Measurements from ENCODE around the gene PLK4.
"Not testable (repeated sequence)": the region's sequence is repeated elsewhere in the genome, so short reads cannot be mapped to it uniquely, and the experiment has no call there.

Gene PLK4

GRCh38 chr4:127880763-127881562 is at the start of gene PLK4:
Gene PLK4, plus strand, starts transcription at chr4:127880893. Its CDS starts 242 bp downstream, at chr4:127881135.
- peak; percentile 98 for DNase-seq

DNA sequence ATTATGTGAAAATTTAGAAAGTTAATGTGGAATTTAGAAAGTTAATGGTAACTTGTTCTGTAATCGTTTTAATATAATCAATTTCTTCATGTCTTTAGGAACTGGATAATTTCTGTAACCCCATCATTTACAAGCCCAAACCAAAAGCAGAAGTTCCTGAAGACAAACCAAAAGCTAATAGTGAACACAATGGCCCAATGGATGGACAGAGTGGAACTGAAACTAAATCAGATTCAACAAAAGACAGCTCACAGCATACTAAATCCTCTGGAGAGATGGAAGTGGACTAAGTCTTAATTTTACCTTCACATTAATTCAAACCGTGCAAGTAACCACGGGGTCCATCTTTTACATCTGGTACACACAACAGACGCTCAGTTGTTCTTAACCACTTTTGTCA is 48.1 kb upstream of the PLK4 start:
- no peak for DNase-seq

DNA sequence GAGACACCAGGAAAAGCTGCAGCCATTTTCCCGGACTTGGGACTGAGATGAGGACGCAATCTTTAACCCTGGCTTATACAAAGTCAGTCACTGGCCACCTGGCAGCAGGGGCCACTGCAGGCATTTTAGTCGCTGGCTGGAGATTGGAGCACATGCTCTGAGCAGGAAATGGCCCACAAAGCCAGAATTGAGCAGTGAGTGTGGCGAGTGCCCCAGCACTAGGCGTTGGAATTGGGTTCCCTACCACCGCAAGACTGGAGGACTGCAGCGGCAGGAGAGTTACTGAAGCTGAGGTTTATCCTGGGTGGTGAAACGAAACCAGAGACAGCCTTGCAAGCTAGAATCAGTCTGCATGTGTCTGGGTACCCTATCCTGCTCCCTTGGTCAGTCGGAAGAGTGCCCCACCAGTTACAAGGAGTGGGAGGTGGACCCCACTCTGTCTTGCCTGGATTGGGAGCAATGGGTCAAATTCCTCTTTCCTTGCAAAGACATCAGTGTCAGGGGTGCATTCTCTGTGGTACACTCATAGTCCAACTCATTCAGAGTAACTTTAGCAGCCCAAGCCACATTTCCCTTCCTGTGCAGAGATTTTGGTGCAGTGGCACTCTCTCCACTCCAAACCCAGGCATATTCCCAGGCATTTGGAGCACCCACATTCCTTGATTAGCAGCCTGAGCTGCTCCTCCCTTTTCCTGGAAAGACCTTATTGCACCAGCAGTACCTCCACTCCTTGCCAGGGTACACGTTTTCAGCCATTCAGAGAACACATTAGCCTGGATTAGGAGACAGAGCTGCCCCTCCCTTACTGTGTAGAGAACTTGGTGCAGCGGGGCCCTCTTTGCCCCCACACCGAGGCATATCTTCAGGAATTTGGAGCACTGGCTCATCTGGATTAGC is 36.7 kb upstream of the PLK4 start:
- no peak for DNase-seq

GRCh38 chr4:127844601-127845116 is 36.0 kb upstream of the PLK4 start:
- DNase-seq = no peak

DNA sequence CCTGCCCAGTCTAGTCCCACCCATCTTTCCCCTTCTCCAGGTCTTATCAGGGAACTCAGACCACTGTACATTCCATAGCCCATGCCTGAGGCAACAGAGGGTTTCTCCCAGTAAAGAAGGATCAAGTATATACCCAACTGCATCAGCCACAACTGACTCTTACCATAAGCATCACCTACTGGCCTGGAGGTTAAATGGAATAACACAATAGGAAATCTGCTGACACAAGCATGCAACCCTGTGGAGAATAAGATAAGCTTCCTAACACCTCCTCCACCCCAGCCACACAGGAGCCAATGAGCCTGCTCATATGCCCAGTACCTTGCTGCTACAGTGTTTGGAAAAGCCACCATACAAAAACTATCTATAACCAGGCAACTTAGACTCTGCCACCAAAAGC is 34.6 kb upstream of the PLK4 start:
- no peak for DNase-seq

DNA sequence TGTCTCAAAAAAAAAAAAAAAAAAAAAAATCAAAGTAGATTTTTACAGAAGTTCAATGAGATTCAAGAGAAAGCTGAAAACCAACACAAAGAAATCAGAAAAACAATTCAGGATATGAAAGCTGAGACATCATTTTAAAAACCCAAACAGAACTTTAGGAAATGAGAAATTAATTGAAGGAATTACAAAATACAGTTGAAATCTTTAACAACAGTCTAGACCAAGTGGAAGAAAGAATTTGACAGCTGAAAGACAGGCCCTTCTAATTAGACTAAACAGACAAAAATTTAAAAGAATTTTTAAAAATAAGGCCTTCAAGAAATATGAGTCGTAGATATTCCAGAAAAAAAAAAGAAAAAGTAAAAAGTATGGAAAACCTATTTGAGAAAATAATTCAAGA is 33.9 kb upstream of the PLK4 start:
- no peak for DNase-seq

- no peak for DNase-seq
These were observed 31.0 kb upstream of the PLK4 start for GRCh38 chr4:127849505-127850234.

GRCh38 chr4:127852661-127853060 is 28.0 kb upstream of the PLK4 start:
- no peak for DNase-seq

GRCh38 chr4:127856196-127856812 is 24.4 kb upstream of the PLK4 start:
- no peak for DNase-seq

- DNase-seq = no peak
These were observed 23.8 kb upstream of the PLK4 start for GRCh38 chr4:127856813-127857447.

GRCh38 chr4:127857641-127858040 is 23.1 kb upstream of the PLK4 start:
- DNase-seq = no peak

- DNase-seq = no peak
These were observed 12.5 kb upstream of the PLK4 start for GRCh38 chr4:127868196-127868595.

DNA sequence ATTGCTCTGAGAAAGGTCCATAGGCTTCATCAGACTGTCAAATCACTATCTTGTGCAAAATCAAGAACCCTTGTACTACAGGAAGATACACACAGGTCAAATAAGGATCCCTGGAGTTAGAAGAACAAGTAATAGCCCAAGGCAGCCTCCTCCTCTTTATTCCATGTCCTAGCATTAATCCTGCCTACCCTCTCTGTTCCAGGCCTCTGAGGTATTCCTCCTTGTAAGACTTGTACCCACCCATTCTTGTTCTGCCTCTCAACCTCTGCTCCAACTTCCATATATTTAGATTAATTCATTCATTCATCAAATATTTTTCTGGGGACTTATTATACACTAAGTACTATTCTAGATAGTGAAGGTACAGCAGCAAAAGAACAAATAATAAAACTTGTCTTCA is 10.4 kb upstream of the PLK4 start:
- DNase-seq = no peak

DNA sequence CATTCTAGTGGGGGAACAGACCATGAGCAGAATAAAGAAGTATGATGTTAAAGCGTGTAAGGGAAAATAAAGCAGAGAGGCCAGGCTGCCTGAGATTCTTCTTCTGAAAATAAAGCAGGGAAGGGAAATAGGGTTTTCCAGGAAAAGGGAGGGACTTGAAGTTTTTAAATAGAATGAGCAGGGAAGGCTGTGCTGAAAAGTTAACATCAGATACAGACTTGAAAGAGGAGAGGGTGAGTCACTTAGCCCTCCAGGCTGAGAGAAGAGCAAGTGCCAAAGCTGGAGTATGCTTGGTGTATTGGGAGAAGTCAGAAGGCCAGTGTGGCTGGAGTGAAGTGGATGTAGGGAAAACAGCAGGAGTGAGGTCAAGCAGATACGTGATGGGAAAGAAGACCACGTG is 10.0 kb upstream of the PLK4 start:
- peak; percentile 31 for DNase-seq

DNA sequence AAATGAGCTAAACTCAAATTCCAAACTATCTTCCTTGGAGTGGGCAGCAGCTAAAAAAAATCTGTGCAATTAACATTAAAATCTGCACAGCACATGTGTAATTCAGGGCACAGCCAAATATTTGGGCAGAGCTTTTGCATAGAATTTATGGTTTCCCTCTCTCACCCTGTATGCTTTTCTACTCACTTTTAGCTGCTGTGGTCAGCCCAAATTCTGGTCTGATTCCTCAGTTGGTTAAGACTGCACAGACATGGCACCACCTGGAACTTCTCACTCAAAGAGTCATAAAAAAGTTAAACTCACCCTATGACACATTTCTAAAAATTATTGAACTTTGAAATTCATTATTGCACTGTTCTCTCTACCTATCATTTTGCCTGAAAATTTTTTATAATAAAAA is 4.9 kb upstream of the PLK4 start:
- no peak for DNase-seq

DNA sequence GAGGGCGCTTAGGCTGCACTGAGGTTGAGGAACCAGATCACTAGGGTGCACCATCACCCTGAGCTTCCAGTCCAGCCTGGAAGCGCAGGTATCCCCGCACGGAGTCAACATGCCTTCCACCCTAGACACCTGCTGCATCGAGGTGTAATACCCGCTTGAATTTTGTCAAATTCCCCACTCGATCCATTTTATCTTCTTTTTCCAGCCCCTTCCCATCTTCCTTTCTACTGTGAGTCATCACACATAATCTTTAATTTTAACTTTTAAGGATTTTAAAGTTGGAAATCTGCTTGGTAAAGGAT is 821 bp downstream of the PLK4 start:
- DNase-seq = no peak

DNA sequence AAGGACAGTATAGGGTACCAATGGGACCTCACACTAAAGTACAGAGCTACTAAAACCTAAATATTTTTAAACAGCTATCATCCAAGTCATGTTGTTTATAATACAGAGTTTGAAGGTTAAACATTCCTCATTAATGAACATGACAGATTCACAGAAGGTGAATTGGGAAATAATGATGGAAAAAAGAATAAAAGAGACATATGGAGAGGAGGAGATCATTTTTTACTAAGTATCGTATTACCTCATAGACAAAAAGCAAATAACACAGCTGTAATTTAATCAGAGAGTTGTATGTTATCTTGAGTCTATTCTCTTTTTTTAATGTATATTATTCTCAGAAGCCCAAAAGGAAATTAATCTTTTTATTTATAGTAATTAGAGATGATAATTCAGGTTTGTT is 7.9 kb downstream of the PLK4 start:
- DNase-seq = no peak

DNA sequence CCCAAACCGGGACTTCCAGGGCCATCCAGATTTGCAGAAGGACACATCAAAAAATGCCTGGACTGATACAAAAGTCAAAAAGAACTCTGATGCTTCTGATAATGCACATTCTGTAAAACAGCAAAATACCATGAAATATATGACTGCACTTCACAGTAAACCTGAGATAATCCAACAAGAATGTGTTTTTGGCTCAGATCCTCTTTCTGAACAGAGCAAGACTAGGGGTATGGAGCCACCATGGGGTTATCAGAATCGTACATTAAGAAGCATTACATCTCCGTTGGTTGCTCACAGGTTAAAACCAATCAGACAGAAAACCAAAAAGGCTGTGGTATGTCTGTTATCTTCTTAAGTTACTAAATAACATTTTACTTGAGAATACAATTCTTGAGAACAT is 9.2 kb downstream of the PLK4 start:
- DNase-seq = no peak

DNA sequence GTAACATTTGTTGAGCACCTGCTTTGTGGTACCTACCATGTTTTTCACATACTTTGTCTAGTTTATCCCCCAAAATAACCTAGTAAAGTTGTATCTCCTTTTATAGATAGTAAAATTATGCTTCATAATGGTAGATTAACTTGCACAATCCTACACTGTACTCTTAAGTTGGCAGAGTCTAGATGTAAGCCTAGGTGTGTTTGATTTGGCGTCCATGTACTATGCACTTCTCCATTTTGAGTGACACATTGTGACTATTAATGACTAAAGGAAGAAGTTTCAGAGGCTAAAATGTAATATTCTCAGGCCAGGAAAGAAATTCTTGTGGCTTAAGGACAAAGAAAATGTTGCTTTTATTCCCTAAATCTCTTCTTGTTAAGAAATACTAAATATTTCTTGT is 15.4 kb downstream of the PLK4 start:
- DNase-seq = no peak

DNA sequence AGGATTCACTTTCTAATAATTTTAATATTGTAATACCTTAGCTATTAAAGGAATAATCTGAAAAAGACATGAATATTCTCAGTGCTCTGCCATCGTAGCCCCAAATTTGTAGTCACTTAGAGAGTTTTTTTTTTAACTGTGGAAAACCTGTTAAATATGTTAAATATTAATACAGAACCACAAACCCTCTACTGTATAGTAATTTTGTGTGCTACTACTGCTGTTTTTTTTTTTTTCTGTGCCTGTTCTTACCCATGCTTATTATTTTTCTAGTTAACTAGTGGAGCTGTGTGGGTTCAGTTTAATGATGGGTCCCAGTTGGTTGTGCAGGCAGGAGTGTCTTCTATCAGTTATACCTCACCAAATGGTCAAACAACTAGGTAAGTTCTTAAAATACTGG is 15.8 kb downstream of the PLK4 start:
- DNase-seq = no peak

DNA sequence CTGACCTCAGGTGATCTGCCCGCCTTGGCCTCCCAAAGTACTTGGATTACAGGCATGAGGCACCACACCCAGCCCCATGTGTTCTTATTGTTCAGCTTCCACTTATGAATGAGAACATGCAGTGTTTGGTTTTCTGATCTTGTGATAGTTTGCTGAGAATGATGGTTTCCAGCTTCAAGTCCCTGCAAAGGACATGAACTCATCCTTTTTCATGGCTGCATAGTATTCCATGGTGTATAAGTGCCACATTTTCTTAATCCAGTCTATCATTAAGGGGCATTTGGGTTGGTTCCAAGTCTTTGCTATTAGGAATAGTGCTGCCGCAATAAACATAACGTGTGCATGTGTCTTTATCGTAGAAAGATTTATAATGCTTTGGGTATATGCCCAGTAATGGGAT is 19.0 kb downstream of the PLK4 start:
- DNase-seq = not testable (repeated sequence)

GRCh38 chr4:127905029-127905428 is 24.3 kb downstream of the PLK4 start:
- DNase-seq = no peak
